CD4-positive, alpha-beta T cell treated with Interferon gamma for 1 hour (primary cell): Measurements from ENCODE around the gene TTC13.

Experiments
- DNase-seq: peaks from one replicate; pipeline ENCODE4 v3.0.0-alpha.2; 2020

TTC13 gene

DNA sequence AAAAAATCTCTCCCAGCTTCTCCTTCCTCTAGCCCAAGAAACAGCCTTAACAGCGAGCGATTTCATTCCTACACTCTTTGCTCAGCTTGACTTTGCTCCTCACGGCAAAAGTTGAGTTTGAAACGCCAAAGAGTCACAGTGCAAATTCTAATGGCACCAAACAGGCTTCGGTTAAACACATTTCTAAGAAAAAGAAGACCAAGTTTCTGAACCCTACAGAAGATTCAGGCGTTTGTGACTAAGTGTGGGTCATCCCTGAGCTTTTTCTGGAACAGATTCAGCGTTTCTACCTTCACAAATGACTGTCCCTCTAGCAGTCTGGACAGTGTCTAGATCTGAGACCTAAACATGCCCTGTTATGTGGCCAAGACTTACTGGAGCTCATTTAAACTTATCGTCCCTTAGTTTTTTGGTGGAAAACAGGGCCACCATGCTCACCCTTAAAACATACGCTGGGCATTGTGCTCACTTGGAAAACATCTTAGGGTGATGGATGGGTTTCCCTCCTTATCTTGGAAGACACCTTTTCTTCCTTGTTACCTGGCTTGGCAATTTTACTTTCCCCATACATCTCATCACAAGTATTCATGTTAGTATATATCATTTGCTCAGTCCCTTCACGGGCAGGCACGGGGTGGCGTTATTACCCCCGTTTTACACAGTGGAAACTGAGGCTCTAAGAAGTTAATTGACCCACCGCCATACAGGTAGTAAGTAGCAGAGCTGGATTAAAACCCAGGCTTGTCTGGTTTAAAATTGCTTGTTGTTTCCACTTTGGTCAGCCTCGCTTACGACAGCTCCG, 111.4 kb downstream of the TTC13 start:
- DNase-seq = no peak

DNA sequence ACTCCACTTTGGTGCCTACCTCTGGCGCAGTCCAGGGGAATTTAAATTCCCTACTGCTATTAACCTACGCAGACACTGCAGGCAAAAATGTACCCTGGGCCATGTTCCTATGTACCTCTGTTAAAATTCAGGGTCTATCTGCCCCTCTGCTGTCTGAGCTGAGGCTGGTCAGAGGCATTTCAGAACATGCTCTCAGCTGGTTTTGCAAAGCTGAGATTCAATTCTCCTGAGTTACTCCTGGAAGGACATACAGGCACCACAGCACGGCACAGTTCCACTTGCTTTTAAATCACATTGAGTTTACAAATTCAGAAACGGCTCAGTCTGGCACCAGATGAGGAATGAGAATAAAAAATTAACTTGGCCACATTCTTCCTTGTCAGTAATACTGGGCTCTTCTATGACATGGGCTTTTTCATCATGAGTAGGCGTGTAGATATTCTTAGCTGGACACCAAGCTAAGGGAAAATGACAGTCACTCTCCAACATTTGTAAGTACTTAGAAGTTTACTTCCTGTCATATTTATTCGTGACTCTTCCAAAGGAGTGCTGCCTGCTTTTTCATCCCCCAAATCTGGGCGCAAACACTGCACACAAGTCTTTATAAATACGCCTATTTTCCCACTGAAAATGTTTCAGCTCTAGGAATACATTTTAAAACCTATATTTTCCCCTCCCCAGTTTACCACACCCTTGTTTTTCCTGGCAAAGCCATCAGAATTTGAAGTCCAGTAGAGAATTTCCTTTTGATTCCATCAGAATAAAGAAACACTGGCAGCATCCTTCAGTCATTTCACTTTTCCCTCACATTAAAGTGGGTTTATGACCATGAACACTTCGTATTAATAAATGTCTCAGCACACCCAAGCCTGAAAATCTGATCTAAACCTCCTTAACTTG, 112.2 kb downstream of the TTC13 start:
- no peak for DNase-seq

DNA sequence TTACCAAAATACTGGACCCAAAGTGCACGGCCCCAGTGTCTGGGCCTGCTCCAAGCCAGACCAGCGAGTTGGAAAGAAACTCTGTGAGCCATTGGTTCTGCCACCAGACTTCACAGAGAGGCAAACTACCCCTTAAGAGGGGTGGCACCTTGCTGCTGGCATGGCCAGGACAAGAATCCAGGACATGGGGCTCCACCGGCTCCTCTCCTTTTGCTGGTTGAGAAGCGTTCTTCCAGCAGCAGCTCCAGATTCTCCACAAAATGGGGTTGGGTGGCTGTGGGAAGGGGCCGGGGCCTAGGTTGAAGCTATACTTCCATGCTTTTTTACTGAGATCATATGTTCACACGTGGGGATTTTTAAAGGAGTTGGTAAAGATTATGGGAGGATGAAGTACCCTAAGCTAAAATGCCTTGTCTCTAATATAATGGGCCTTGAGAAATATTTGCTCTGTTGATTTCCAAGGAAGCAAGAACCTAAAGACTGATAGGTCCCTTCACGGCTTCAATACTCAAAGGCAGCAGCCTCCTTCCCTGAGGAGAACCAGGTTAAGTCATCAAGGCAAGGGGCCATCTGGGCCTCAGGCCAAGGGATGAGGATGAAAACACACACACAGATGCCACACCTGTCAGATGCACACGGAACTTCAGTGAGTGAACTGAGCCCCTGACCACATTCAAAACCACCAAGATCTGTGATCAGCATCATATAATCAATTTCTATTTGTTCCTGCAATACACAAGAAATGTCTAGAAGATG, 113.4 kb downstream of the TTC13 start:
- DNase-seq = no peak

DNA sequence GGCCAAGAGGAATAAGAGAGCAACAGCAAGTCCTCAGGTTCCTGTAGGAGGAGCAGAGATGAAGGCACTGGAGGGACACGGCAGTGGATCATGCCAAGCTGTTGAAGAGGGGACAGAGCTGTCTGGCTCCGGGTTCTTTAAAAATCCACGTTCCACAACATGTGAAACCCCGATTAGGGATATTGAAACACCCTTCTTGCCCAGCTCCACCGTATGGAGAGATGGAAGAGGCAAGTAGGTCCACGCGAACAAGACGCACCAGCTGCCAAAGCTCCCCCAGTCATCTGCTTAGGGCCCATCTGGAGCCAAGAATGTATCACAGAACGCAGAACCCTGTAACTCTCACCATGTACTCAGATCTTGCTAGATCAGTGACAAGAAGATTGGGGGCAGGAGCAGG, 114.2 kb downstream of the TTC13 start:
- no peak for DNase-seq

DNA sequence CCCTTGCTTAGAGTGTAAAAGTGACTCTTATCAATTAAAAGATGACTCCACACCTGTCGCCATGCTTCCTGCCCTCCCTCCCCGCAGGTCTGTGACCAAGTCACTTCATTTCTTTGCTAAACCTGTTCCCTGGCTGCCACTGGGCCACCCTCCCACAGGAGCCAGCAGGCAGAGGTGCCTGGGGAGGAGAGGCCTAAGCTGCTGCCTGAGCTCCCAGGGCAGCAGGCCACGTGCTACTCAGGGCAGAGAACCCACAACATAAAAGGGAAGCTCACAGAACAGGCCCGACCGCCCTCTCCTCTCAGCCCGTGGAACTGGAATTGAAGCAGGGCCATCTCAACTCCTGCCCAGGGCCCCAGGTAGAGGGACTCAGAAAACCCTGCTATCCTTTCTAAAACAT, 115.2 kb downstream of the TTC13 start:
- no peak for DNase-seq

DNA sequence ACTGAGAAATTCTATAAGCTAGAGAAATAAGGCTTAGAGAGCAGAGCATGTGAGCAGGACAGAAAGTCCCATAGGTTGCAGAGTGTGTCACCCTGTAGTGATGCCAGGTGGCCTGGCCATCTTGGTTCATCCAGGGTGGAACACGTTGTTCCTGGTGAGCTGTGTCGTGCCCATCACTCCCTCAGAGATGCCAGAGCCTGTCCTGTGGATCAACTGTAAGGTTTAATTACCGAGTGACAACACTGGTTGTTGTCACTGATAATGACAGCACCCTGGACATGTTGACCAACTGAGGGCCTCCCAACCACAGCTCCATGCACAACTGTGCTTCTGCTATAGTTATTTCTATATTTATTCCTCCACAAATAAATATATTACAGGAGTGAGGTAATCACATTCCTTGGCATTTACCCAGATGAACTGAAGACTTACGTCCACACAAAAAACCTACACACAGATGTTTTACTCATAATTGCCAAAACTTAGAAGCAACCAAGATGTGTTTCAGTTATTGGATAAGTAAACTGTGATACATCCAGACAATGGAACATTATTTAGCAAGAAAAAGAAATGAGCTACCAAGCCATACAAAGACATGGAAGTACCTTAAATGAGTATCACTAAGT, 116.6 kb downstream of the TTC13 start:
- no peak for DNase-seq

DNA sequence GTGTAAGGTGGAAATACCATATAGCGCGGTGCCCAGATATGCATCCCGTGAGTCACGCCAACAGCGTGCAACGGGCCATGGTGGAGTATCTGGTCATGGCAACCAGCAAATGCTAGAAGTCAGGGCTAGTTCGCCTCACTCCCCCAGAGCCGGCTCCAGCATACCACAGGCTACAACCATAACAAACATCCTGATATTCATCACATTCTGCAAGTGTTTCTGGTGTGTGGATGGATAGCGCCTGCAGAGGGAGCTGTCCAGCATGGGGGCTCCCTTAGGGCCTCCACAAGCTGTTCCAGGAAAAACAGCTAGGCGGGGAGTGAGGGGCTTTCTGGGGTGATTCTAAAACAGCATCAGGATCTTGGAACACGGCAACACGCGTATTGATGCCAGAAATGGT, 117.2 kb downstream of the TTC13 start:
- DNase-seq = no peak

DNA sequence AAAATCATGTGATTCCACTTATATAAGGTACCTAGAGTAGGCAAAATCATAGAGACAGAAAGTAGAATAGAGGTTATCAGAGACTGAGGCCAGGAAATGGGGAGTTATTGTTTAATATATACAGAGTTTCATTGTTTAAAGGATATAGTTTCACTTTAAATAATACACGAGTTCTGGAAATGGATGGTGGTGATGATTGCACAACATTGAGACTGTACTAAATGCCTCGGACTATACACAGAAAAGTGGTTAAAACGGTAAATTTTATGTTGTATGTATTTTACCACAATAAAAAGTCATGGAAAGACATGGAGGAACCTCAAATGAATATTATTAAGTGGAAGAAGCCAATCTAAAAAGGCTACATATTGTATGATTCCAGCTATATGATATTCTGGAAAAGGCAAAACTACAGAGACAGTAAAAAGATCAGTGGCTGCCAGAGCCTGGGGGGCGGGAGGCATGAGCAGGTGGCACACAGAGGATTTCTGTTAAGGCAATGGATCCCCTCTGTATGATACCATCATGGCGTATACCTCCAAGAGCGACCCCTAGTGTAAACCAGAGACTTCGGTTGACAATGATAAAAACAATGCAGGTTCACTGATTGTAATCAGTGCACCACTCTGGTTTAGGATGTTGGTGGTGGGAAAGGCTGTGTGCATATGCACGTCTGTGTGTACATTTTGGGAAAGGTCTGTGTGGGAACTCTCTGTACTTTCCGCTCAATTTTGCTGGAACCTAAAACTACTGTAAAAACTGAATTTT, 117.9 kb downstream of the TTC13 start:
- DNase-seq = no peak

DNA sequence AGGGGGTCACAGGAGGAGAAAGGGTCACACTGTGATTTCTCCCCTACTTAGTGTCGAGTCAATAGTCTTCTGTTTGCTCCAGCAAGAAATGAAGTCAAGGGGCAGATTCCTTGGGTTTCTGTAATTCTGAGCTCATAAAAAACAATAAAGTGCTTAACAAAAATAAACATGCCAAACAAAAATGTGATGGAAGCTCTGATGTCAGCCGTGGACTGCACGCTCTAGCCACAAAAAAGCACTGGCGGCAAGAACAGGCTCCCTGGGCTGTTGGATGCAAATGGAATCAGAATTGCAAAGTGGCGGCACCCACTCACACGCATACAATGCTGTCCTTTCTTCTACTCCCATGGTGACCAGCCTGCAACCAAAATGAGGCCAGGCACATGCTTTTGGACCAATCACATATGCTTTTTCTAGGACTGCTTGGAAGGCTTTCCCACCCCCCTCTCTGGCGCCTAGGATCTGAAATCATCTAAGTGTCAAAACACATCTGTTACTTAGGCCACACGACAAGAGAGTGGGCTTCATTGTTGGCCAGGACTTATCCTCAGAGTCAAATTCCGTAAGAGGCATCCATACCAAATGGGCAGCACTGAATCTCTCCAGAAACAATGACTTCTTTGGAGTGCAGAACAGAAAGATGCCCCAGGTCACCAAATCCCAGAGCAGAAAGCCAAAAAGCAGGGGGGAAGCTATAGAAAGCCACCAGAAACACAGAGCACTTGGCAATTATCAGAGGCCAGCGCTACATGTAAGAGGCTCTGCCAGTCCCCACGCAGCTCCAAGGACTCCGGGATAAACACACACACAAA, 119.5 kb downstream of the TTC13 start:
- DNase-seq = no peak

DNA sequence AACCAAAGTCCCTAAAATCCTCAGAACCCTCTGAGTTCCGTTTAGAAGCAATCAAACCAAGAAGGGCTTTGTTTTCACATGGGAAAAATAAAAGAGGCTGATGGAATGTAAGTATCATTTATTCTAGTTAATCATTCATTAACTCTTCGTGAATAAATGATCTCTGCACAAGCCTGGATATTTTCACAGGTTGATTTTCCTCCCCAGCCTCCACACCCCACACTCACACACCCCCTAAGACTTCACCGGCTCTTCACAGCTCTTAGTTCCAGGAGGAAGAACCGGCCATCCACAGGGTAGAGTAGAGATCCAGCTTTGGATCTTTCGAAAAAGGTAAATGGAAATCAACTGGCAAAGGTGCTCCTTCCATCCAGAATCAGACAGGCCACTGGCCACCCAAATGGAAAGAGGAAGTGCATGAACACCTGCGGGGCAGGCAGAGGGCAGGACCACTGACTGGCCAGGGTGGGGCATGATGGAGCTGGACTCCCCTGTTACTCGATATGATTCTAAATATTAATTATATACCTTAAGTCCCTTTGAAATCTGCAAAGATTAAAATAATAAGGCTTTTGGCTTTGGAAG, 120.3 kb downstream of the TTC13 start:
- DNase-seq = no peak

DNA sequence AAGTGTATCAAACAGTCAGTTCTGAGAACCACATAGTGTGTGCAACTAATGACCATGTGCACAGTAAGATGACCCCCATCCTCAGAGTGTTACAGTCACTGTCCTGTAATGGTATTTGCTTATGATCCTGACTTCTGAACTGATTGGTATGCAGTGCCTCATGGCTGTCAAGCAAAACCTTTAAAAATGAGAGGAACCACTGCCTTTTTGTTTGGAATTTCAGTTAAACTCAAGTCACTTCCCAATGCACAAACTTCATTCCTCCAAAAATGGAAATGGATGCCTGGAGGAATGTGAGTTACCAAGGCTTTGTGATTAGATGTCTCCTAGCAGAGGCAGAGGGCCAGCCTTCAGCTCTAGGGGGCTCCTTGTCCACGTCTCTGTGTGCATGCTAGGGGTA, 120.8 kb downstream of the TTC13 start:
- DNase-seq = no peak

DNA sequence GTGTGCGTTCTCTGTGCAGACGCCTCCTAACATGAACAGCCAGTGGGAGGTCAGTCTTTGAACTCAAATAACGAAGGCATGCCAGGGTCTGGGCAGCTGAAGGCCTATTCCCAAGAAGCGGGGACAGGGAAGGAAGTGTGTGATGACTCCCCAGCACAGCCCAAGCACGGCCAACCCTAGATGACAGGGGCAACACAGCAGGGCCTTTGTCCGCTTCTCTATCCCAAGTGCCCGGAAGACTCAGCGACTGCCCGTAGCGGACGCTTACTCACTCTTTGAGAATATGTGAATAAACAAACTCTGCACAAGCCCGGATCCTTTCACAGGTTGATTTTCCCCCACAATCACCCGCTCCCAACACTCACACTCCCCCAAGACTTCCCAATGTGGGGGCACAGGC, 121.6 kb downstream of the TTC13 start:
- no peak for DNase-seq
